Measurements from ENCODE around the gene FAM184B.

Gene FAM184B

DNA sequence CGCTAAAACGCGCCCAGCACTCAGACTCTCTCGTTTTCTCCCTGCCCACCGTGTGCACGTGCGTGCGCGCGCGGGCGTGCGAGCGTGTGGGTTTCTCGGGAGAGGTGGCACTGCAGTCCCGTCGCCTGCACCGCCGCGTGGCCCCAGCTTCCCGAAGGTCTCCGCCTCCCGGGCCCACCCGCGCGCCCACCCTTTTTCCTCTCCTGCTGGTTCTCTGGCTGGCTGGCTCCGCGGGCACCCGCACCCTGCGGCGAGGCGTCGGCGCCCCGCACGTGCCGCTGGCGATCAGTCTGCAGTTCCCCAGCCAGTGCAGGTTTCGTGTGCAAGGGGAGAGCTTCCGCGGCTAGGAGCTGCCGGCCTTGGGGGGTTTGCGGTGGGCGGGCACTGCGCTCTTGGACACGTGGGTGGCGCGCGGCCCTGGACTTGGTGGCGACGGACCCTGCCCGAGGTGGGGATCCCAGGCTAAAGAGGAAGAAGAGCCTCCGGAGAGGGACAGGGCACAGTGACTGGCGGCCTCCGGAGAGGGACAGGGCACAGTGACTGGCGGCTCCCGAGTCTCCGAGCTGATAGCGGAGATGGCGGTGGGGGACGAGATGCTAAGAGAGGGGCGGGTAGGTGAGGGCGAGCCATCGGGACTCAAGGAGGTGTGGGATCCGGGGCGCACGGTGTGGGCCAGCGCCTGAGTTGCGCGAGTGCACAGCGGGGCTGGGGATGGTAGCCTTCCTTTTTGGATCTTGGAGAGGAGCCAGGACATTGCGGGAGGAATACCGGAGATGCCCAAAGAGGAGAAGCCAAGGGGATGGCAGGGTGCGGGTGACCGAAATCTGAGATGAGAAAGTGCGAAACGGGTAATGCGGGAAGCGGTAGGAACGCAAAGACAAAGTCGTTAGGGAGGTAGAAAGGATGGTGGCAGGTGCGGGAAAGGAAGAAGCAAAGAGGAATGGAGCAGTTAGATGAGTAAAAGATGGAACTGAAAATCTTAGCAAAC, at the start of gene FAM184B:
FAM184B (minus strand) TSS at position 322 of the 988 bp plus-strand sequence. CDS start 322 bp downstream, outside the sequence.
- DNase-seq: no peak

DNA sequence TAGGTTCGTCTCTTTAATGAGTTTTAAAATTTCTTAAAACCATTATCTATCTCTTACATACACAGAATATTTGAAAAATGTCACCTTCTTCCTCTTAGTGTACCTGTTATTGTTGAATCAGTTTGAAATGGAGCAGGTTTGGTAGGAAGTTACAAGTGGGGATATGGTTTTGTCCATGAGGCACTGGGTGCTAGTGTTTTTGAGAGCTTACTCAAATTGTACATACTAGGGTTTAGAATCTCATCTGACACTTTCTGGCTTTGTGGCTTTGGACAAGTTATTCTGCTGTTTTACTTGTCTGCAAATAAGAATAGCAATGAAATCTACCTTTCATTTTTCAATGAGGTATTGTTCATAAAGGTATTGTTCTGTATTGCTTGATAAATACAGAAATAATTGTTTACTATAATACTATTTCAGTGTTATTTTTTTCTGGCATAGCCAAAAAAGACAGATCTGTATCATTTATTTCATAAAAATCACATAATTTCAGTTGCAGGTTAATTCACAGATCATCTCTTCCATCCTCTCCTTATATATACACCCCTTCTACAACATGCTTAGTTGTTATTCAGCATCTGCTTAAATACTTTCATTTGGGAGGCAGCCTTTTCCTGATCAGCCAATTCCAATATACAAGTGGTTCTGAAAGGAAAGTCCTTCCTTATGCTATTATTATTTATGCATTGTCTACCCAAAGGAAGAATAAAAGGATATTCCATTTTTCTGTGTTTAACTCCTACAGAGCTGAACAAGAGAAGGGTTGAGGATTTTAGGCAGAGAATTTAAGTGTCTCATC, 42.6 kb upstream of the FAM184B start:
- DNase-seq: no peak

DNA sequence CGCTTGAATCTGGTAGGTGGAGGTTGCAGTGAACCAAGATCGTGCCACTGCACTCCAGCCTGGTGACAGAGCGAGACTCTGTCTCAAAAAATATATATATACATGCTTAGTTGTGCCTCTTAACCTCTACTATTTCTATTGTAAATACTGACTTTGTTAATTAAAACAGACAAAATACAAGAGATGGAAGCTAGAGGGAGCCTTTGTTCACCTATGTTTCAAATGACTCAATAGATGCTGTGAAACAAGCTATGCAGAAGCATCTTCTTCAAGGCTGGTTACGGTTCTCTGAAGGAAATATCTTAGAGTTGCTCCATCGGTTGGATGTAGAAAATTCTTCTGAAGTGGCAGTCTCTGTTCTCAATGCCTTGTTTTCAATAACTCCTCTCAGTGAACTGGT, 35.6 kb upstream of the FAM184B start:
- DNase-seq: peak; percentile 36

DNA sequence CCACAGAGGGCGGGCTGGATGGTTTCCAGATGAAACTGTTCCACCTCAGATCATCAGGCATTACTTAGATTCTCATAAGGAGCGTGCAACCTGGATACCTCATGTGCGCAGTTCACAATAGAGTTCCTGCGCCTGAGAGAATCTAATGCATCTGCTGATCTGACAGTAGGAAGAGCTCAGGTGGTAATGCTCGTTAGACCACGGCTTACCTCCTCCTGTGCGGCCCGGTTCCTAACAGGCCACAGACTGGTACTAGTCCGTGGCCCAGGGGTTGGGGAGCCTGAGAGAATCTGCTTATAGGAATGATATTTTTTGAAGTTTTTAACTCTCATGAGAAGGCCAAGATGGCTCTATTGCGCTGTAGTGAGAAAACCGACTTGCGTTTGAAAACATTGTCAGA, 34.7 kb upstream of the FAM184B start:
- no peak for DNase-seq

DNA sequence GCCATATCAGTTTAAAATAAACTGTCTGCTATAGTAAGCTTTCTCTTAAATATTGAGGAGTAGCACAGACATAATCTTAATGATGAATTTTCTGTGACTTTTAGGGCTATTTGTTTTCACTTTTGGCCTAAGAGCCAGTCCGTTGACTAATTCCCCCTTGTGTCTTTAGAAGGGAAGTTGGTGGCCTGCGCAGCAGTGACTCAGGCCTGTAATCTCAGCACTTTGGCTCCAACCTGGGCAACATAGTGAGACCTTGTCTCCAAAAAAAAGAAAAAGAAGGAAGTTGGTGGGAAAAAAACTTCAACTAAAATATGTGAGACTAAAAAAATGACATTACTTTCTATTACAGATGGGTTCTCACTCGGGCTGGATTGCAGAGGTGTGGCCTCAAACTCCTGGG, 32.7 kb upstream of the FAM184B start:
- DNase-seq: no peak

DNA sequence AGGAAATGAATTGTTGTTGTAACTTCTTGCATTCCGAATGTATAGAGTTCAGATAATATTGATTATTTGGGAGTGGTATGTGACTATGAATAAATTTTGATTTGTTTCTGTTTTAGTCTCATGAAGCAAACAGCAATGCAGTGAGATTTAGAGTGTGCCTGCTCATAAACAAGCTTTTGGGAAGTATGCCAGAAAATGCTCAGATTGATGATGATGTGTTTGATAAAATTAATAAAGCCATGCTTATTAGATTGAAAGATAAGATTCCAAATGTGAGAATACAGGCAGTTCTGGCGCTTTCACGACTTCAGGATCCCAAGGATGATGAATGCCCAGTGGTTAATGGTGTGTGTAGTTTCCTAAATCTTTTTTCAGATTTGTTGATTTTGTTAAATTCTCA, 31.4 kb upstream of the FAM184B start:
- no peak for DNase-seq

DNA sequence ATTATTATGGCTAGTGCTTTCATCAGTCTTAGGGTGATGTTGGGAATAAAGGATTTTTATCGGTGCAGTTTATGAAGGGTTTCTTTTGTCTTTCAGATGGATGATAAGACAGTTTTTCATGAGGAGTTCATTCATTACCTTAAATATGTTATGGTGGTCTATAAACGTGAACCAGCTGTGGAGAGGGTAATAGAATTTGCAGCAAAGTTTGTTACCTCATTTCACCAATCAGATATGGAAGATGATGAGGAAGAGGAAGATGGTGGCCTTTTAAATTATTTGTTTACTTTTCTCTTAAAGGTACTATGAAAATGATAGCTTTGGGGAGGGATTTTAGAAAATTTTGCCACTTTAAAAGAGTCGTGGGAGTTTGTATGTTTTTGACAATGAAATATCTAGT, 30.7 kb upstream of the FAM184B start:
- no peak for DNase-seq

DNA sequence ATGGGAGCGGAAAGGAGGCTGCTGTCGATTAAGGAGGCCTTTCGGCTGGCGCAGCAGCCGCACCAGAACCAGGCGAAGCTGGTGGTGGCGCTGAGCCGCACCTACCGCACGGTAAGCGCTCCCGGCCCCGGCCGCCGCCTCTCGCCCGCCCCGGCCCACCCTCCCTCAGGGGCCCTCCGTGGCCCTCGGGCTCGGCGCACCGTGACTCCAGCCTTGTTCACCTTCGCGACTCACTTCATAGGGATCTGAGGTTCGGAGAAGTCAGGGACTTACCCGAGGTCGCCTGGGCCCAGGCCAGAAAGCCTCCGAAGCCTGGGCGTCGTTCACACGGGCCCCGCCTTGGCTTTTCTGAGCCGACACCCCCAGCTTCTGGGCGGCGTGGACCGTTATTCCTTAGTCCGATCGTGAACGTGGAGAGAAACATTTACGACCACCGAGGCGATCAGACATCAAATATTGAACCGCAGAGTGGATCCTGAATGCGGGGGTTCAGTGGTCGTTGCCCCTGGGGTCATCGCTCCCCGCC, 29.7 kb upstream of the FAM184B start:
- no peak for DNase-seq

DNA sequence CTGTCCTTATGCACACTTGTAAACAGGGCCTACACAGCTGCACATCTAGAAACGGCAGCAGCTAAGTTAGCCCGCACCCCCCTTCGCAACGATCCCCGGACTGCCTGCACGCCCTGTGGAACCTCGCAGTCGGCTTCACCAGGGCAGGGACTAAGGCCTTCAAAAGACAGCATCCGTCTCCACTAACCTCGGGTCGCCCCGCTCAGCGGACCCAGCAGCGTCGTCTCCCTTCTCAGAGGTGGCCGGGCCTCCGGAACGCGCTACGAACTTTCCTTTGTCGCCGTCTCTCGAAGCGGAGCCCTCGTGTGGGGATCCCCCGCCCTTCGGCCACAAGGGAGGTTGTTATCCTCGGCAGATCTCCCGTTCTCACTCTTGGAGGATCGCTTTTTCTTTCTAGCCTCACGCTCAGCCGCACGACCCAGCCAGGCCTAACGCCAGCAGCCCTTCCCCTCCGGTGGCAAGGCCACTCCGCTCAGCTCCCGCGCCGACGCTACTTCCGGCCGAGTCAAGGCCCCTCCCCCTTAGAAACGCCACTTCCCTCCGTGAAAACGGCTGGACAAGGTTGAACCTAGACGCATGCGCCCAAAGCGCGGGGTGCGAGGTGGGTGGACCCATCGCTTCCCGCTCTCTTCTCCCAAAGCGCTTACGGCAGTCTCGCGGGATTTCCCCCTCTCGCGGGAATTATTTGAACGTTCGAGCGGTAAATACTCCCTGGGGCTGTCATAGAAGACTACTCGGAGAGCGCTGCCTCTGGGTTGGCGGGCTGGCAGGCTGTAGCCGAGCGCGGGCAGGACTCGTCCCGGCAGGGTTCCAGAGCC, 29.0 kb upstream of the FAM184B start, which contains the start of the genes DCAF16 and NCAPG:
DCAF16 (minus strand) TSS at position 498 of the 818 bp plus-strand sequence. CDS start 6,616 bp downstream, outside the sequence.
NCAPG (plus strand) TSS at position 720 of the 818 bp plus-strand sequence. CDS start 99 bp downstream, outside the sequence.
- peak; percentile 99 for DNase-seq

DNA sequence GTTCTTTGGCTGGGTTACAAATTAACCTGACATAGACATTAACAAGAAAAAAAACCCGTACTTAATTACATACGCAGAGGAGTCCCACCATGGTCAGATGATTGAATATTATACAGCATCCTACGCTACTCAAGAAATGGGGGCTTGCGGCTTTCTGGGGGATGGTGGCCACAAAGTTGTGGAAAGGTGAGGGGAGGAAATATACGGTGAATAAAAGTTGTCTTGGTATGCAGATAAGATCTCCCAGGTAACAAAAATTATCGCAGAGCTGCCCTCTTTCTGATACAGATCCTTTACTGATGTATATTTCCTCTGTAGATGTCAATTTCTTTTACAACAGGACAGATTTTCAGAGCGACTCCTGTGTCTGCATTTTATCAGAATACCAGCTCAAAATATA, 28.2 kb upstream of the FAM184B start:
- no peak for DNase-seq

DNA sequence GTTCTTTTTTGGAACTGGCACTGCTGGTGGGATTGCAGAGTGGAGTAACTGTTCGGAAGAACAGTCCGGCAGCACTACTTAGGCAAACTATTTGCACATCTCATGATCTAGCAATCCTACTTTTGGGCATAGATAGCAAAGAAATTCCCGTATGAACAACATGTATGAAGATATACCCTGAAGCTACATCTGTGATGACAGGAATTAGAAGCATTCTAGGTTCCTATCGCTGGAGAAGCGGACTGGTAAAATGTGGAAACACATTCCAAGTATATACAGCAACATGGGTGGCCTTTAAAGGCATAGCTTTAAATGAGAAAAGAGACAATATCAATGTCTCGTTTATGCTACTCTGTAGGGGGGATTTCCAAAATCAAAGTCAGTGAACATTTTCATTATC, 26.0 kb upstream of the FAM184B start:
- DNase-seq: no peak

DNA sequence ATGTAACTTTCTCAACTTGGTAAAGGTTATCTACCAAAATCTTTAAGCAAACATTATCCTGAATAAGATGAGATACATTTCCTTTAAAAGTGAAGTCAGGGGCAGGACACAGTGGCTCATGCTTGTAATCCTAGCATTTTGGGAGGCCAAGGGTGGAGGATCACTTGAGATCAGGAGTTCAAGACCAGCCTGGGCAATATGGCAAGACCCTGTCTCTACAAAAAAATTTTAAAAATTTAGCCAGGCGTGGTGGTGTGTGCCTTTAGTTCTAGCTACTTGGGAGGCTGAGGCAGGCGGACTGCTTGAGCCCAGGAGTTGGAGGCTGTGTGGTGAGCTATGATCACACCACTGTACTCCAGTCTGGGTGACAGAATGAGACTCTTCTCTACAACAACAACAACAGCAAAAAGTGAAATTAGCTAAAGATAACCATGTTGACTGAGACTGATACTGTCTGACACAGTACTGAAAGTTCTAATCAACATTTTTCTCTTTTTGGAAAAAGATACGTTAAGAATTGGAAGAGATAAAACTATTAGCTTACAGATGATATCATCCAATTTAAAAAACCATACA, 24.2 kb upstream of the FAM184B start:
- DNase-seq: no peak

DNA sequence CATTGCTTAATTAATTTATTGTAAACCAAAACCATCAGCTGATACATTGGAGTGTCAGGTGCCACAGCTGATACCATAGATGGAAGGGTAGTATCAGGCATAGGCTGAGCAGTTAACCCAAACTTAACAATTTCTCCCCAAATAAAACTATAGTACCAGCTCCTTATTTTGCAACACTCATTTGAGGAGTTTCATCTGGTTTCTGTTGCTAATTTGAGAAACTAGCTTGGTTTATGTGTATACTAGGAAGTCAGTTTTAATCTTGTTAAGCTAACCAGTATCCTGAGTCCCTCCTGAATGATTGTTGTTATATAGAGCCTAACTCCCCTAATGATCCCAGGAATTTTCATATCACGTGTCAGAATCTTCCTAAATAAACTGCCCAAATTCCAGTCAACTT, 16.4 kb upstream of the FAM184B start:
- no peak for DNase-seq

DNA sequence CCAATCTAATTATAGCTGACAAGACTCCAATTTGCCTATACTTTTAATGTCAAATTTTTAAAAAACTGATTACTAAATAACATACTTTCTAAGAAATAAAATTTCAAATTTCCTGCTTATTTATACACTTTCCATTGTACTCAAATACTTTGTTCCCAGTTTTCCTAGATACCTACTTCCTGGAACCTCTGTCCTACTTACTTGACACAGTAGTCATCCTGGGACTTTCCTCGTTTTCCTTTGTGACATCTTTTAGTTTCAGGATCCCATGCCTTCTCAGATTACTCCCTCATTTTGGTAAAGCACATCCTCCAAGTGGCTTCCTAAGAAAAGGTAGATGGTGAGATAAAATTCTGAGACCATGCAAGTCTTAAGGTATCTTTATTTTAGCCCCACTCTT, 13.3 kb upstream of the FAM184B start:
- DNase-seq: no peak

DNA sequence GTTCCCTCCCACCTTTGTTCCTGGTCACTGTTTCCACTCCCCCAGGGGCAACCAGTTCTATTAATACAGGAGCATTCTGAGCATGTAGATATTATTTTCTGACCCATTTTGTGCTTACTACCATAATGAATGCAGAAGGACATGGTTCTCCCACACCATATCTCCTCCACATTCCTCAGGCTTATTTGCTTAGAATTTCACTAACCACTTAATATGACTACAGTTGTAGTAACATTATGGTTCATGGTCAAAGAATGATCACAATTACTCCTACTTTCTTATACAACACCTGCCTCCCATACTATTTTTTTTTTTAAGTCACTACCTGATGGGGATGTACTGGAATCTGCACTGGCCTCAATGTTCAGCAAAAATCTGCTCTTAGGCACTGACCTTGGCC, 7.5 kb upstream of the FAM184B start:
- DNase-seq: no peak

DNA sequence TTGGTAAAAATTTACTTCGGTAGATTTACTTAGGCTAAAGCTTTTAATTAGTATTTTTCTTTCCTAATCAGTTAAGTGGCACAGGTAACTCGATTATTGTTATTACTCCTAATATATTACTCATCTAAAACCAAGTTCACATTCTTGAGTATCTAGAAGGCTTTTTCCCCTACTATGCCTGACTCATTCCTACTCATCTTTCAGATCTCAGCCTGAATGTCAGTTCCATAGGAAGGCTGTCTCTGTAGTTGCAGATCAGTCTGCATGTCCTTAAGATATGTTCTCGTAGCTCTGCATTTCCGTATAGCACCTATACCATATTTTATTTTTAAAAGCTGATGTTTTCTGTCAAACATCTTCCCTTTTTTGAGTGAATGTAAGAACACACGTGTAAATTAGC, 5.9 kb upstream of the FAM184B start:
- DNase-seq: no peak

DNA sequence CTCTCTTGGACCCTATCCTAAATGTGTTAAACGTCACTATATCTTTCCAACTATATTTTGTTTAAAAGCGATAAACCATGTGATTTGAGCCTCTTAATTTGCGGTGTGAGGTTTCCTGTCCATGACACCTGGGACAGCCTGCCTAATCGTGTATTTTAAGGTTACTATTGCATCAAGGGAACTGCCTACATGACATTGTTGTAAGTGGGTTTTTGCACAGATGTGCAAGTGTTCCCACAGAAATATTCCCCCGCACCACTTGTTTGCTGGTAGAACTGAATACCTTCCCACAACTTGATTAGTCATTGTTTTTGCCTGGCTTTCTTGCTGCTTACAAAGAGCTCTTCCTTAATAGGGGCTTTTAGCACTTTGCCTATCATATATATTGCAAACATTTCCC, 5.1 kb upstream of the FAM184B start:
- no peak for DNase-seq

DNA sequence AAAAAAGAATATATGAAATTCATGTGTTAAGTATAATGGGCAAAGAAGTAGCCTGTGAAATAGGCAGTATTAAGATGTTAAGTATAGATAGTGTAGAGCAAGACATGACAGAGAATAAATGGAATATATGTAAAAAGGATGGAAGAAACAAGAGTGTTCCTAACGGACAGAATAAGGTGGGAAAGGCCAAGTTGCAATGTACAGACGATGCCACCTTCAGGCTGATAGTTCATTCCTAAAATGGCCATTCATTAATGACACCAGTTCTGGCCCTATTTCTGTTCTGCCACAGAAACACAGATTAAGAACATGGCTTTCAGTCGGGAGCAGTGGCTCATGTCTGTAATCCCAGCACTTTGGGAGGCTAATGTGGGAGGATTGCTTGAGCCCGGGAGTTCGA, 4.4 kb upstream of the FAM184B start:
- DNase-seq: peak; percentile 36

DNA sequence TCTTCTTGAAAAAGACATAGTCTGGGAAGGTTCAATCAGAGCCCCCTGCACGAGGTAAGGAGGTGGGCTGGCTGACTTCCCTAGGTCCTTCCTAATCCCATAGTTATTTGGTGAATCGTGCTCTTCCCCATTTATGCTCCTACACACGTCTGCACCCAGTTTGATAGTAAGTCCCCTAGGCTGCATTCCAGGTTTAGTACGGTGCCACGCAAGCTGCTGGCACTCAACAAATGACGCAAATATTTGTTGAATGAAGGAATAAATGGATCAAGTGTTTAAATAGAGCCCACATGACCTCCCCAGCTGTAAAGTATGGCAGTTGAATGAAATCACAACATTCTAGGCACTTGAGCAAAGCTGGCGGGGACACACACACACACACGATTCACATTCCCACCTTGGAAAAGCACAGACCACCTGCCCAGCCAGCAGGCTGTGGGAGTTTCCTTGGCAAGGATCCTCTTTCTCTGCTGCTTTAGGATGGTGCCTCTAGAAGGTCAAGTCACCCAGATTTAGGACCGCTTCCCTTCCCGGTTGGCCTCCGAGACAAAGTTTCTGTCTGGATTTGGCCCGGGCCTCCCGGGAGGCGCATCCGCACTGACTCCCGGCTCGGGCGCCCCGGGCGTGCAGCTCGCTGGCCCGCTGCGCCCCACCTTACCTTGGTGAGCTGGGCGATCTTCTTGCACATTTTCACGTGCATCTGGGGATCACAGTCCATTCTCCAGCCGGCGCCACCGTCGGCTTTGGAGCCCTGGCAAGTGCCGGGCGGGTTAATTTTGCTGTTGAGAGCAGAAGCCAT, 721 bp downstream of the FAM184B start:
- DNase-seq: no peak

DNA sequence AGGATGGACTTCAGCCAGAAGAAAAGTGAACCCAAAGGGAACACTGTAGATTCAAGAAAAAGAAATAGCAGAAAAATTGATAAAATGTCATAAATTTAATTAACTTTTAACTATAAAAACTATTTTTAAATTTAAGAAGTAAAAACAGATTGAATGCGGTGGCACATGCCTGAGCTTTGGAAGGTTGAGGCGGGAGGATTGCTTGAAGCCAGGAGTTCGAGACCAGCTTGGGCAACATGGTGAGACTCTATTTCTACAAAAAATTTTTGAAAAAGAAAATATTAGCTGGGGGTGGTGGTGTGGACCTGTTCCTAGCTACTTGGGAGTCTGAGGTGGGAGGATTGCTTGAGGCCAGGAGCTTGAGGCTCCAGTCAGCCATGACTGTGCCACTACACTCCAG, 3.0 kb downstream of the FAM184B start:
- no peak for DNase-seq

DNA sequence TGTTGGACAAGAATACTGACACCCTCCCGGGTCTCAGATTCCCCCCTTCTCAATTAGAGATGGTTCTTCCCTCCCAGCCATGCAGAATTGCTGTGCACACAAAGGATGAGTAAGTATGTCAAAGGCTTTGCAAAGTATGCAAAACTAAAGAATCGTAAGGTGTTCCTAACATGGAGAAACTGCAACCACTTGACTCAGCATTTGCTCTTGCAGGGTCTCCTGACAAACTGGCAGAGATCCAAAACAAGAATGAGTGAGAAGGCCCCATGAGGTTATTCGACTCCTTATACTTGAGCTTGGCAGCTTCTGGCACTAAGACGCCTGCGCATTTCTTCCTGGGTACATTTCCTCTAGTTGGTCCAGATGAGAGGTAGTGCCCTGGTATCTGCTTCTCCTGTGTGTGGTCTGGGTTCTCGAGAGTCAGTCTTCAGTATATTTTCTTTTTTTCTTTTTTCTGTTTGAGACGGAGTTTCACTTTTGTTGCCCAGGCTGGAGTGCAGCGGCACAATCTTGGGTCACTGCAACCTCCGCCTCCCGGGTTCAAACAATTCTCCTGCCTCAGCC, 8.2 kb downstream of the FAM184B start:
- no peak for DNase-seq
